ENCODE data around the gene HS3ST6. TPM values are rescaled to one million over a fixed set of nuclear protein-coding genes. Genes with fewer than 3 reads are reported as not detected.

The HS3ST6 gene
- total and polyA plus RNA-seq, 2 of the 13 experiments (the other 11 are each of a cell fraction or from before 2014, with no cell fraction given): not detected

DNA sequence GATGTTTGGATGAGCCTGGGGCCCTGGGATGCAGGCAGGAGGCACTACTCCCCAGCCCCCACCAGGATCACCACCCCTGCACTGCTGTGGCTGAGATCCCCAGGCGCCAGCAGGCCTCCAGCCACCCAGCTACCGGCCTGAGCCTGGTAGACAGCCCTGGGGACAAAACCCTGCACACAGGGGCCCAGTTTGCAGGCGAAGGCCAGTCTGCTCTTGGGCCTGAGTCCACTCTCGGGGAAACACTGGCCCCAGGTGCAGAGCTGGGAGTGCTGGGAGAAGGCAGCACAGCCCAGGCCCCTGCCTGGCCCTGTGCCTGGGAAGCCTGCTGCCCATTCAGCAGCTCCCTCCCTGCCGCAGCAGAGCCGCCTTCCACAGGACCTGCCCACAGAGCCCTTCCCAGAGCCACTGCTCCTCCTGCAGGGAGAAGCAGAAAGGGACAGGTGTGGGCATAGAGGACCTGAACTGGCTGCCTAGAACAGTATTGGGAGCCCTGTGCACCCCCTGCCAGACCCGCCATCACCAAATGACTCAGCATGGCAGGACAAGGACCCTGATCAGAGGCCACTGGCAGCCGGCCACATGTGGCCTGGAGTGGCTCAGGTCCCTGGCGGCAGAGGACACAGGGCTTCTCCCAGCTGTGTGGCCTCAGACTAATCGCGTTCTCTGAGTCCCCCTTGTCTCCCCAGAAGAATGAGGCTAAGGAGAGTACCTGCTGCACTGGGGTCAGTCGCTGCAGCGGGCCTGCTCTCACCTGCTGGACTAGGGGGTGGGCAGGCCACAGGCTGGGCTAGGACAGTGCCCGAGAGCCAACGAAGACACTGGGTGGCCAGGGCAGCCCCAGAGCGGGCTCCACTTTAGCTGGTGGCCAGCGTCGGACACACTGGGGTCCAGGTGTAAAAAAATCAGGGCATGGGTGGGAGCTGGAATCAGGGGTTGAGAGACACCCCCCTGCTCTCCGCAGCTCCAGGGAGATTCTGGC lies 14.1 kb upstream of the HS3ST6 start:
- Histone ChIP-seq H4K20me1 (ENCODE audit: insufficient read depth, low read length) (no peaks in the 10 kb centered on the region), H3K27me3 (ENCODE audit: control insufficient read depth in 1 of 2, insufficient read depth in 2 of 2, low read length in 2 of 2) (peaks cover 0 to 3% of the 10 kb centered on the region in 2 experiments; a peak in 2 of 5 replicates), H3K27ac (ENCODE audit: extremely low read length, insufficient read depth, low read length) (peak overlapping the region; percentile 25), H2AFZ (ENCODE audit: low read length) (no peak overlapping the region), H3K4me1 (ENCODE audit: insufficient read depth, low read length) (peaks cover 77% of the 10 kb centered on the region), H3K79me2 (ENCODE audit: insufficient read depth, low read length) (no peaks in the 10 kb centered on the region), H3K4me3 (replicated peaks in 1 of 3; ENCODE audit: insufficient read depth in 1 of 3, low read depth in 2 of 3, low read length in 3 of 3) (peak overlapping the region in 1 of 3 experiments; percentile 58; a peak in 3 of 6 replicates), H3K9ac (ENCODE audit: insufficient read depth, low read depth, low read length) (peak overlapping the region; percentile 46), H3K9me3 (ENCODE audit: low read length) (no peaks in the 10 kb centered on the region), H3K4me2 (ENCODE audit: low read depth, low read length) (peak overlapping the region; percentile 68), H3K36me3 (replicated peaks in 1 of 2; ENCODE audit: control insufficient read depth in 1 of 2, insufficient read depth in 2 of 2, low read length in 2 of 2) (0 out of 5 replicates have a peak, but pooled peaks cover 0 to 3% of the 10 kb centered on the region in 2 experiments)
- intact Hi-C loops (cut with micrococcal nuclease; ENCODE audit: unreplicated experiment) (loop anchor here (2.0 kb wide), 1 partner anchor 70 kb away; no protein-coding TSS in a partner anchor), in situ Hi-C loops (cut with HindIII; ENCODE audit: extremely low pct_ligation_motif_present, low pct_unique_long_range_greater_than_20kb) (no loop called here)
- peak; percentile 64 for FAIRE-seq
- DNase-seq (ENCODE audit: low spot score): peak; percentile 69
- no TSS peak for BruUV-seq (replicated peaks)
- ChIA-PET POLR2A (interaction anchor here (1.2 to 1.8 kb wide), 5 partner anchors 9 to 223 kb away, joined by 3 to 34 read pairs (median 8); partner anchors contain the start of genes FAHD1, HAGH, MSRB1 and RPS2), CTCF (ENCODE audit: low intra/inter-chr PET ratio, low total read pairs) (interaction anchor here (0.7 kb wide), 2 partner anchors 69 to 119 kb away, joined by 3 read pairs; no protein-coding TSS in a partner anchor)
- peak; percentile 78 for ATAC-seq
- 44% methylated on average over 8 of the region's 19 CpGs for WGBS (ENCODE audit: low lambda C conversion rate)
- no peak for TF ChIP-seq BCL6 (CRISPR knock-in tag; IDR thresholded peaks at IDR 0.05)
- no peak for TF ChIP-seq ZNF432 (CRISPR knock-in tag; IDR thresholded peaks at IDR 0.05; ENCODE audit: borderline replicate concordance)
- no peak for TF ChIP-seq ZNF230 (CRISPR knock-in tag; IDR thresholded peaks at IDR 0.05)
- TF ChIP-seq MBD4 (IDR thresholded peaks at IDR 0.05; ENCODE audit: borderline replicate concordance, low read length): no peak
- TF ChIP-seq, protein P1, sequence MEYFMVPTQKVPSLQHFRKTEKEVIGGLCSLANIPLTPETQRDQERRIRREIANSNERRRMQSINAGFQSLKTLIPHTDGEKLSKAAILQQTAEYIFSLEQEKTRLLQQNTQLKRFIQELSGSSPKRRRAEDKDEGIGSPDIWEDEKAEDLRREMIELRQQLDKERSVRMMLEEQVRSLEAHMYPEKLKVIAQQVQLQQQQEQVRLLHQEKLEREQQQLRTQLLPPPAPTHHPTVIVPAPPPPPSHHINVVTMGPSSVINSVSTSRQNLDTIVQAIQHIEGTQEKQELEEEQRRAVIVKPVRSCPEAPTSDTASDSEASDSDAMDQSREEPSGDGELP (IDR thresholded peaks at IDR 0.05; ENCODE audit: borderline replicate concordance, low read depth): peak; percentile 25; the same call in 1 of the 2 replicates
- TF ChIP-seq, protein P2, sequence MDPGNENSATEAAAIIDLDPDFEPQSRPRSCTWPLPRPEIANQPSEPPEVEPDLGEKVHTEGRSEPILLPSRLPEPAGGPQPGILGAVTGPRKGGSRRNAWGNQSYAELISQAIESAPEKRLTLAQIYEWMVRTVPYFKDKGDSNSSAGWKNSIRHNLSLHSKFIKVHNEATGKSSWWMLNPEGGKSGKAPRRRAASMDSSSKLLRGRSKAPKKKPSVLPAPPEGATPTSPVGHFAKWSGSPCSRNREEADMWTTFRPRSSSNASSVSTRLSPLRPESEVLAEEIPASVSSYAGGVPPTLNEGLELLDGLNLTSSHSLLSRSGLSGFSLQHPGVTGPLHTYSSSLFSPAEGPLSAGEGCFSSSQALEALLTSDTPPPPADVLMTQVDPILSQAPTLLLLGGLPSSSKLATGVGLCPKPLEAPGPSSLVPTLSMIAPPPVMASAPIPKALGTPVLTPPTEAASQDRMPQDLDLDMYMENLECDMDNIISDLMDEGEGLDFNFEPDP (CRISPR knock-in tag; conservative IDR thresholded peaks at IDR 0.05): no peak
- TF ChIP-seq, protein P3, sequence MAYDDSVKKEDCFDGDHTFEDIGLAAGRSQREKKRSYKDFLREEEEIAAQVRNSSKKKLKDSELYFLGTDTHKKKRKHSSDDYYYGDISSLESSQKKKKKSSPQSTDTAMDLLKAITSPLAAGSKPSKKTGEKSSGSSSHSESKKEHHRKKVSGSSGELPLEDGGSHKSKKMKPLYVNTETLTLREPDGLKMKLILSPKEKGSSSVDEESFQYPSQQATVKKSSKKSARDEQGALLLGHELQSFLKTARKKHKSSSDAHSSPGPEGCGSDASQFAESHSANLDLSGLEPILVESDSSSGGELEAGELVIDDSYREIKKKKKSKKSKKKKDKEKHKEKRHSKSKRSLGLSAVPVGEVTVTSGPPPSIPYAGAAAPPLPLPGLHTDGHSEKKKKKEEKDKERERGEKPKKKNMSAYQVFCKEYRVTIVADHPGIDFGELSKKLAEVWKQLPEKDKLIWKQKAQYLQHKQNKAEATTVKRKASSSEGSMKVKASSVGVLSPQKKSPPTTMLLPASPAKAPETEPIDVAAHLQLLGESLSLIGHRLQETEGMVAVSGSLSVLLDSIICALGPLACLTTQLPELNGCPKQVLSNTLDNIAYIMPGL (CRISPR knock-in tag; IDR thresholded peaks at IDR 0.05; ENCODE audit: borderline replicate concordance in 1 of 2, low read depth in 1 of 2): peak in 1 of 2 experiments; percentile 17; a peak in 2 of 4 replicates
- no peak for TF ChIP-seq SIX4 (CRISPR knock-in tag; IDR thresholded peaks at IDR 0.05)
- TF ChIP-seq ZNF652 (CRISPR knock-in tag; IDR thresholded peaks at IDR 0.05; ENCODE audit: borderline replicate concordance, low read depth): no peak
- TF ChIP-seq, protein P4, sequence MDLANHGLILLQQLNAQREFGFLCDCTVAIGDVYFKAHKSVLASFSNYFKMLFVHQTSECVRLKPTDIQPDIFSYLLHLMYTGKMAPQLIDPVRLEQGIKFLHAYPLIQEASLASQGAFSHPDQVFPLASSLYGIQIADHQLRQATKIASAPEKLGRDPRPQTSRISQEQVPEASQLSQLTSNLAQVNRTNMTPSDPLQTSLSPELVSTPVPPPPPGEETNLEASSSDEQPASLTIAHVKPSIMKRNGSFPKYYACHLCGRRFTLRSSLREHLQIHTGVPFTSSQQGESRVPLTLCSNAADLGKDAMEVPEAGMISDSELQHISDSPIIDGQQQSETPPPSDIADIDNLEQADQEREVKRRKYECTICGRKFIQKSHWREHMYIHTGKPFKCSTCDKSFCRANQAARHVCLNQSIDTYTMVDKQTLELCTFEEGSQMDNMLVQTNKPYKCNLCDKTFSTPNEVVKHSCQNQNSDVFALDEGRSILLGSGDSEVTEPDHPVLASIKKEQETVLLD (CRISPR knock-in tag; IDR thresholded peaks at IDR 0.05; ENCODE audit: low read depth): no peak
- TF ChIP-seq, protein P5, sequence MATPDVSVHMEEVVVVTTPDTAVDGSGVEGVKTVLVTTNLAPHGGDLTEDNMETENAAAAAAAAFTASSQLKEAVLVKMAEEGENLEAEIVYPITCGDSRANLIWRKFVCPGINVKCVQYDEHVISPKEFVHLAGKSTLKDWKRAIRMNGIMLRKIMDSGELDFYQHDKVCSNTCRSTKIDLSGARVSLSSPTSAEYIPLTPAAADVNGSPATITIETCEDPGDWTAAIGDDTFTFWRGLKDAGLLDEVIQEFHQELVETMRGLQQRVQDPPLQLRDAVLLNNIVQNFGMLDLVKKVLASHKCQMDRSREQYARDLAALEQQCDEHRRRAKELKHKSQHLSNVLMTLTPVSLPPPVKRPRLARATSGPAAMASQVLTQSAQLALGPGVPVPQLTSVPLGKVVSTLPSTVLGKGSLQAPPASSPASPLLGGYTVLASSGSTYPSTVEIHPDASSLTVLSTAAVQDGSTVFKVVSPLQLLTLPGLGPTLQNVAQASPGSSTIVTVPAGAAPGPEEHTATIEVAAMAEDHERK (CRISPR knock-in tag; IDR thresholded peaks at IDR 0.05; ENCODE audit: low read depth): no peak
- peak; percentile 9; the same call in 1 of the 2 replicates for TF ChIP-seq ZBTB7A (CRISPR knock-in tag; IDR thresholded peaks at IDR 0.05)
- TF ChIP-seq ZNF12 (CRISPR knock-in tag; IDR thresholded peaks at IDR 0.05): no peak
- TF ChIP-seq ZFX (CRISPR knock-in tag; IDR thresholded peaks at IDR 0.05; ENCODE audit: low read depth): peak; percentile 71
- TF ChIP-seq TEAD2 (CRISPR knock-in tag; IDR thresholded peaks at IDR 0.05): no peak
